ENCODE measurements around the gene HNRNPUL2. TPM values are rescaled to one million over a fixed set of nuclear protein-coding genes. Genes with fewer than 3 reads are reported as not detected.

Gene HNRNPUL2
- total and polyA plus RNA-seq, 10 donors = 26.4 to 62.8 (median 46.0) TPM

GRCh38 chr11:62710001-62710345 is 17.3 kb downstream of the HNRNPUL2 start:
- DNase-seq = no peak
- H3K9me3 ChIP-seq = no peaks in the 10 kb centered on the region
- peaks cover 0 to 49% (median 41%) of the 10 kb centered on the region in 6 donors for H3K36me3 ChIP-seq
- TF ChIP-seq CTCF (IDR thresholded peaks at IDR 0.05 in 8 of 11, conservative IDR thresholded peaks at IDR 0.05 in 3 of 11) = no peak
- TF ChIP-seq POLR2AphosphoS5 (IDR thresholded peaks at IDR 0.05) = no peak
- TF ChIP-seq POLR2A (IDR thresholded peaks at IDR 0.05) = no peak
- H3K4me1 ChIP-seq = peaks cover 34 to 86% (median 63%) of the 10 kb centered on the region in 6 donors
- WGBS, 5 donors = 58 to 67% (median 64%) methylated on average over 7 of the region's 7 CpGs
- peak overlapping the region; percentile 93 to 99 (median 97) for H3K27ac ChIP-seq
- H3K4me3 ChIP-seq = peak overlapping the region; percentile 37 to 75 (median 51)
- intact Hi-C loops (cut with DNase I; ENCODE audit: low total_unique reads) = no loop called here
- H3K27me3 ChIP-seq (replicated peaks in 1 of 7) = no peaks in the 10 kb centered on the region

- H3K27ac ChIP-seq = peak overlapping the region; percentile 93 to 99 (median 97)
- WGBS, 5 donors = 0 to 2% (median 1%) methylated on average over 35 to 47 of the region's 47 CpGs
- peak; percentile 85 to 93 (median 87) for TF ChIP-seq POLR2AphosphoS5 (IDR thresholded peaks at IDR 0.05)
- TF ChIP-seq CTCF (IDR thresholded peaks at IDR 0.05 in 8 of 11, conservative IDR thresholded peaks at IDR 0.05 in 3 of 11) = peak in 2 of 11 experiments; percentile 23 to 36
- TF ChIP-seq POLR2A (IDR thresholded peaks at IDR 0.05) = peak in 1 of 3 donors; percentile 56
- H3K4me3 ChIP-seq = peak overlapping the region; percentile 41 to 75 (median 51)
- intact Hi-C loops (cut with DNase I; ENCODE audit: low total_unique reads) = no loop called here
- H3K9me3 ChIP-seq = no peaks in the 10 kb centered on the region
- H3K27me3 ChIP-seq (replicated peaks in 1 of 7) = no peaks in the 10 kb centered on the region
- peaks cover 34 to 87% (median 65%) of the 10 kb centered on the region in 6 donors for H3K4me1 ChIP-seq
- DNase-seq = peak; percentile 99
- peaks cover 0 to 44% (median 36%) of the 10 kb centered on the region in 6 donors for H3K36me3 ChIP-seq
Observed at GRCh38 chr11:62709247-62710000, 17.8 kb downstream of the HNRNPUL2 start.

GRCh38 chr11:62708793-62709192 is 18.5 kb downstream of the HNRNPUL2 start:
- peak overlapping the region; percentile 93 to 99 (median 97) for H3K27ac ChIP-seq
- peak; percentile 90 for DNase-seq
- no peaks in the 10 kb centered on the region for H3K27me3 ChIP-seq (replicated peaks in 1 of 7)
- H3K36me3 ChIP-seq = peaks cover 0 to 38% (median 30%) of the 10 kb centered on the region in 6 donors
- TF ChIP-seq CTCF (IDR thresholded peaks at IDR 0.05 in 8 of 11, conservative IDR thresholded peaks at IDR 0.05 in 3 of 11) (no peak), POLR2AphosphoS5 (IDR thresholded peaks at IDR 0.05) (peak in 1 of 3 donors; percentile 40)
- 1 to 5% (median 1%) methylated on average over 7 of the region's 7 CpGs for WGBS, 5 donors
- peaks cover 34 to 87% (median 64%) of the 10 kb centered on the region in 6 donors for H3K4me1 ChIP-seq
- intact Hi-C loops (cut with DNase I; ENCODE audit: low total_unique reads) = no loop called here
- peak overlapping the region; percentile 41 to 75 (median 51) for H3K4me3 ChIP-seq
- no peaks in the 10 kb centered on the region for H3K9me3 ChIP-seq

DNA sequence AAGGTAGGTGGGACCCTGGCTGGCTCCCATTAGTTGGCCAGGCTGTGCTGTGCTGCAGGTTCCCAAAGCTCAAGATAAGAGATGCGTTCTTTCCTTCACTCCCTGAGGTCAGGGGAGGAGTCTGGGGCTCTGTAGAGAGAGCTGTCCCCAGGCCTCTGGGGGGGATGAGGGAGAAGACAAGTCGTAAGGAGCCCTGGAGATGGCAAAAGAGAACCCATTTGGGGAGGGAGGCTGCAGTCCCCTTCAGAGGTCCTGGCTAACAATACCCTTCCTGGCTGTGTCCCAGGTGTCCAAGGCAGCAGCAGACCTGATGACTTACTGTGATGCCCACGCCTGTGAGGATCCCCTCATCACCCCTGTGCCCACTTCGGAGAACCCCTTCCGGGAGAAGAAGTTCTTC is 18.9 kb downstream of the HNRNPUL2 start:
- peak overlapping the region; percentile 93 to 99 (median 97) for H3K27ac ChIP-seq
- peaks cover 34 to 87% (median 62%) of the 10 kb centered on the region in 6 donors for H3K4me1 ChIP-seq
- no peak for DNase-seq

More for the DNA sequence above, 18.9 kb downstream of the HNRNPUL2 start:
- peak overlapping the region in 7 of 8 donors; percentile 41 to 75 (median 52) for H3K4me3 ChIP-seq
- no peaks in the 10 kb centered on the region for H3K27me3 ChIP-seq (replicated peaks in 1 of 7)
- intact Hi-C loops (cut with DNase I; ENCODE audit: low total_unique reads) = no loop called here
- WGBS, 5 donors = 78 to 85% (median 83%) methylated on average over 5 of the region's 5 CpGs
- peaks cover 0 to 34% (median 26%) of the 10 kb centered on the region in 6 donors for H3K36me3 ChIP-seq
- no peaks in the 10 kb centered on the region for H3K9me3 ChIP-seq
- TF ChIP-seq CTCF (IDR thresholded peaks at IDR 0.05 in 8 of 11, conservative IDR thresholded peaks at IDR 0.05 in 3 of 11) (no peak), POLR2AphosphoS5 (IDR thresholded peaks at IDR 0.05) (no peak), POLR2A (IDR thresholded peaks at IDR 0.05) (no peak)

Data from spleen (tissue), 11 donors.